Measurements from ENCODE around the gene DST.

DNA sequence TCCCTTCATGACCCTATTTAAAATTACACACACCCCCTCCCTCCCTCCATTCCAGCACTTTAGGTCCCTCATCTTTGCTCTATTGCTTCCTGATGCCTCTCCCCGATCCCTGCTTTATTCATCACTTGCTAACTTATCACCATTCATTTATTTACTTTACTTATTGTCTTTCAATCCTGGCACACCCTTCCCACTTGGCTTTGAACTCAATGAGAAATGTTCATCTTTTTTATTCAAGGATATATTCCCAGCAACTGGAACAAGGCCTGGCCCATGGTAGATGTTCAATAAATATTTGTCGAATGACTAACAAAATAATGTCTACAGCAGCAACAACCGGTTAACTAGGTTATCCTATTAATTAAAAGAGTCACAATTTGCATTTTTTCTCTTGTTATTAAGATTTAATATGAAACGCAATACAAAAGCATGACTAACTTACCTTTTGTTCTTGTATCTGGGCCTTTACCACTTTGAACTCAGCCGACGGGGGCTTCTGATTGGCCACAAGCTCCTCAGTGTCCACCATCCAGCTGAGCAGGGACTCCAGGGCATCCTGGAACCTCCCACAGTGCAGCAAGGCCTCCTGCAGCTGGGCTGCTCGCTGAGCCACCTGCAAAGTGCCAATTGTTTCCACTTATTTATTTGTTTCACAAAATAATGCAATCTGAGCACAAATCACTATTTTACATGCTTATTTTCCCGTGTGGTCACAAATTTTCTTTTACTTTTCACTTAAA is 107.8 kb downstream of the DST start:
- no peak for TF ChIP-seq CTCF (IDR thresholded peaks at IDR 0.05; ENCODE audit: insufficient read depth, low read length)
- TF ChIP-seq POLR2AphosphoS5 (IDR thresholded peaks at IDR 0.05; ENCODE audit: low read depth), result no peak
- no peak for TF ChIP-seq GABPA (IDR thresholded peaks at IDR 0.05; ENCODE audit: low read depth)
- TF ChIP-seq SPI1 (IDR thresholded peaks at IDR 0.05; ENCODE audit: borderline replicate concordance, low read depth), result no peak
